IMR-90 (cell line): Measurements from ENCODE around the gene ADAMTS18. TPM values are rescaled to one million over a fixed set of nuclear protein-coding genes. Genes with fewer than 3 reads are reported as not detected.

Source experiments
- ATAC-seq: fragments of 200-7000 bp; cut with Tn5 transposase; 2 replicates; pipeline ENCODE4 v1.9.1; 2020; ENCODE audit warnings: low read depth, mild to moderate bottlenecking, moderate library complexity
- BruUV-seq: library from RNA; stranded (reverse); fragments of 400-500 nt; replicated peaks from 2 replicates; lab custom pipeline; 2021; lab: Mats Ljungman, UMichigan
- CTCF ChIA-PET: fragments of 300-600 bp; formaldehyde crosslinking; extraction: SDS; loops from one replicate; lab custom pipeline; 2021; ENCODE audit warnings: antibody characterized with exemption; lab: Yijun Ruan, JAX
- POLR2A ChIA-PET: fragments of 300-600 bp; sonication (Branson Sonifier 250); formaldehyde crosslinking; loops from one replicate; lab custom pipeline; 2022; ENCODE audit warnings: antibody characterized with exemption; ENCODE audit not compliant: unreplicated experiment; lab: Charles Lee
- DNase-seq: peaks from one replicate; pipeline ENCODE4 v3.0.0; 2013
- H2AFZ ChIP-seq: replicated peaks from 2 replicates; pipeline ENCODE3; 2013; ENCODE audit warnings: low read length, mild to moderate bottlenecking; ENCODE audit not compliant: poor library complexity
- H2AK5ac ChIP-seq: 2 replicates; pipeline ENCODE4 v1.6.1; 2013; ENCODE audit warnings: low read depth, low read length, inconsistent platforms
- H2AK9ac ChIP-seq: replicated peaks from 2 replicates; pipeline ENCODE3; 2013; ENCODE audit warnings: mild to moderate bottlenecking, low read depth, low read length, moderate library complexity; ENCODE audit not compliant: poor library complexity
- H2BK120ac ChIP-seq: 2 replicates; pipeline ENCODE4 v1.6.1; 2013; ENCODE audit warnings: low read depth, low read length, inconsistent platforms
- H2BK15ac ChIP-seq: 3 replicates; pipeline ENCODE4 v1.6.1; 2013; ENCODE audit warnings: low read depth, low read length, inconsistent platforms
- H2BK20ac ChIP-seq: 2 replicates; pipeline ENCODE4 v1.6.1; 2013; ENCODE audit warnings: low read depth, mild to moderate bottlenecking, inconsistent platforms, low read length, moderate library complexity
- H2BK5ac ChIP-seq: 2 replicates; pipeline ENCODE4 v1.6.1; 2013; ENCODE audit warnings: mild to moderate bottlenecking, low read depth, low read length, inconsistent platforms; ENCODE audit not compliant: poor library complexity, severe bottlenecking
- H3K14ac ChIP-seq: replicated peaks from 2 replicates; pipeline ENCODE4 v1.6.1; 2013; ENCODE audit warnings: low read depth, low read length, inconsistent platforms
- H3K18ac ChIP-seq: 2 replicates; pipeline ENCODE4 v1.6.1; 2013; ENCODE audit warnings: low read depth, low read length, control low read depth
- H3K23ac ChIP-seq: 2 replicates; pipeline ENCODE4 v1.6.1; 2013; ENCODE audit warnings: low read depth, low read length, inconsistent platforms
- H3K27ac ChIP-seq: 2 replicates; pipeline ENCODE4 v1.5.1; 2013; ENCODE audit warnings: mild to moderate bottlenecking, control low read depth, low read length; ENCODE audit not compliant: insufficient read depth
- H3K27me3 ChIP-seq: 2 replicates; pipeline ENCODE4 v1.6.1; 2013; ENCODE audit warnings: low read length; ENCODE audit not compliant: control insufficient read depth, insufficient read depth
- H3K36me3 ChIP-seq: 2 replicates; pipeline ENCODE4 v1.6.1; 2013; ENCODE audit warnings: low read length, mixed read lengths; ENCODE audit not compliant: control insufficient read depth, insufficient read depth
- H3K4ac ChIP-seq: 2 replicates; pipeline ENCODE4 v1.6.1; 2013; ENCODE audit warnings: low read depth, low read length, inconsistent platforms
- H3K4me1 ChIP-seq: 2 replicates; pipeline ENCODE4 v1.6.1; 2013; ENCODE audit warnings: low read length, mixed read lengths; ENCODE audit not compliant: control insufficient read depth, insufficient read depth
- H3K4me2 ChIP-seq: 2 replicates; pipeline ENCODE4 v1.6.1; 2013; ENCODE audit warnings: low read depth, mild to moderate bottlenecking, control low read depth, low read length, moderate library complexity
- H3K4me3 ChIP-seq: 2 replicates; pipeline ENCODE4 v1.5.1; 2013; ENCODE audit warnings: low read depth, mild to moderate bottlenecking, control low read depth, low read length, moderate library complexity; ENCODE audit not compliant: insufficient read depth
- H3K56ac ChIP-seq: 2 replicates; pipeline ENCODE4 v1.6.1; 2013; ENCODE audit warnings: low read length, inconsistent platforms; ENCODE audit not compliant: insufficient read depth; ENCODE audit errors: extremely low read depth
- H3K79me1 ChIP-seq, 2 experiments: 2 replicates each; pipeline ENCODE4 v1.6.1; 2013; ENCODE audit warnings: low read length in 2 of 2, inconsistent platforms in 1 of 2, low read depth in 1 of 2
- H3K9ac ChIP-seq: 2 replicates; pipeline ENCODE4 v1.6.1; 2013; ENCODE audit warnings: low read depth, low read length, control low read depth
- H3K9me1 ChIP-seq: 2 replicates; pipeline ENCODE4 v1.6.1; 2013; ENCODE audit warnings: low read length, inconsistent platforms; ENCODE audit not compliant: insufficient read depth
- H3K9me3 ChIP-seq: 2 replicates; pipeline ENCODE4 v1.6.1; 2013; ENCODE audit warnings: low read length; ENCODE audit not compliant: control insufficient read depth, insufficient read depth
- H4K20me1 ChIP-seq: 2 replicates; pipeline ENCODE4 v1.6.1; 2013; ENCODE audit warnings: low read length, inconsistent platforms; ENCODE audit not compliant: insufficient read depth
- H4K5ac ChIP-seq: 2 replicates; pipeline ENCODE4 v1.6.1; 2013; ENCODE audit warnings: mild to moderate bottlenecking, low read depth, low read length, control low read depth
- H4K8ac ChIP-seq, 2 experiments: 2 replicates each; pipeline ENCODE4 v1.6.1; 2013; ENCODE audit warnings: low read depth in 2 of 2, low read length in 2 of 2, control low read depth in 1 of 2, inconsistent platforms in 1 of 2
- H4K91ac ChIP-seq: 2 replicates; pipeline ENCODE4 v1.6.1; 2013; ENCODE audit warnings: low read depth, low read length, inconsistent platforms; ENCODE audit not compliant: insufficient read depth
- BHLHE40 ChIP-seq: fragments of 150-350 bp; IDR thresholded peaks from 2 replicates; pipeline ENCODE4 v1.6.1; 2016; ENCODE audit warnings: mild to moderate bottlenecking, low read depth, low read length
- CEBPB ChIP-seq: IDR thresholded peaks from 2 replicates; pipeline ENCODE4 v1.6.1; 2012; ENCODE audit warnings: low read depth, low read length, improper control_type of control experiment
- CHD1 ChIP-seq: IDR thresholded peaks from 2 replicates; pipeline ENCODE4 v1.6.1; 2012; ENCODE audit warnings: low read depth, low read length, improper control_type of control experiment
- FOS ChIP-seq: fragments of 150-350 bp; IDR thresholded peaks from 2 replicates; pipeline ENCODE4 v1.6.1; 2016; ENCODE audit warnings: low read depth, low read length
- MAFK ChIP-seq: IDR thresholded peaks from 2 replicates; pipeline ENCODE4 v1.6.1; 2012; ENCODE audit warnings: low read depth, low read length, improper control_type of control experiment
- MAZ ChIP-seq: IDR thresholded peaks from 2 replicates; pipeline ENCODE4 v1.6.1; 2012; ENCODE audit warnings: low read depth, mild to moderate bottlenecking, low read length, improper control_type of control experiment, moderate library complexity, borderline replicate concordance
- MXI1 ChIP-seq: IDR thresholded peaks from 2 replicates; pipeline ENCODE4 v1.6.1; 2012; ENCODE audit warnings: low read depth, mild to moderate bottlenecking, low read length, moderate library complexity, borderline replicate concordance
- NFE2L2 ChIP-seq: fragments of 150-350 bp; IDR thresholded peaks from 2 replicates; pipeline ENCODE4 v1.6.1; 2016; ENCODE audit warnings: low read depth, mild to moderate bottlenecking, low read length
- POLR2A ChIP-seq: IDR thresholded peaks from 2 replicates; pipeline ENCODE4 v1.6.1; 2012; ENCODE audit warnings: mild to moderate bottlenecking, low read depth, low read length
- RAD21 ChIP-seq: IDR thresholded peaks from 2 replicates; pipeline ENCODE4 v1.6.1; 2012; ENCODE audit warnings: low read length, improper control_type of control experiment
- RCOR1 ChIP-seq: IDR thresholded peaks from 2 replicates; pipeline ENCODE4 v1.6.1; 2012; ENCODE audit warnings: mild to moderate bottlenecking, low read length, improper control_type of control experiment; ENCODE audit not compliant: insufficient replicate concordance
- RFX5 ChIP-seq: IDR thresholded peaks from 2 replicates; pipeline ENCODE4 v1.8.0; 2012; ENCODE audit warnings: low read depth, mild to moderate bottlenecking, low read length, moderate library complexity
- SMC3 ChIP-seq: fragments of 150-350 bp; IDR thresholded peaks from 2 replicates; pipeline ENCODE4 v1.6.1; 2016; ENCODE audit warnings: low read depth, mild to moderate bottlenecking, antibody characterized with exemption, low read length, moderate library complexity
- USF2 ChIP-seq: fragments of 150-350 bp; IDR thresholded peaks from 2 replicates; pipeline ENCODE4 v1.6.1; 2017; ENCODE audit warnings: mild to moderate bottlenecking, antibody characterized with exemption, low read length, low read depth
- WGBS, 2 experiments: methylation state at CpG; one replicate each; pipeline versions ENCODE4 v1.1.5 to v1.1.7; 2013; ENCODE audit warnings: missing lambda C conversion rate in 2 of 2; ENCODE audit not compliant: insufficient read length in 1 of 2; ENCODE audit errors: extremely low coverage in 2 of 2; 5-methylcytosine and 5-hydroxymethylcytosine counted together
- dilution Hi-C: fragments of 300-500 bp; cut with HindIII; formaldehyde crosslinking; loops from one replicate; pipeline ENCODE4 v1.14.3; 2018; ENCODE audit warnings: low sequenced_read_pairs; ENCODE audit not compliant: unreplicated experiment
- in situ Hi-C: fragments of 300-500 bp; cut with MboI; formaldehyde crosslinking; loops from 3 replicates; pipeline ENCODE4 v1.14.3; 2019; ENCODE audit warnings: low sequenced_read_pairs, inconsistent platforms, mixed read lengths
- intact Hi-C: fragments of 100-400 bp; cut with micrococcal nuclease; formaldehyde crosslinking; loops from 2 replicates; pipeline ENCODE4 v1.10.0; 2022
- polyA plus RNA-seq, 3 experiments: library from polyadenylated mRNA; depleted of rRNA; stranded (reverse); fragments of >200 nt; gene quantifications; 2 replicates each; pipeline ENCODE4 v1.2.3, GENCODE V29; 2012; ENCODE audit warnings: low replicate concordance in 1 of 3
- total RNA-seq: library from RNA; depleted of rRNA; stranded (reverse); fragments of >200 nt; gene quantifications from 2 replicates; pipeline ENCODE4 v1.2.3, GENCODE V29; 2012
- TF ChIP-seq, protein P1 (sequence below): fragments of 150-350 bp; IDR thresholded peaks from 2 replicates; pipeline ENCODE4 v1.6.1; 2016; ENCODE audit warnings: low read depth, mild to moderate bottlenecking, low read length, moderate library complexity, borderline replicate concordance
- TF ChIP-seq, protein P2 (sequence below): conservative IDR thresholded peaks from 2 replicates; pipeline ENCODE4 v1.5.1; 2012; ENCODE audit warnings: mild to moderate bottlenecking, low read depth, low read length, improper control_type of control experiment

The ADAMTS18 gene
- total and polyA plus RNA-seq, 2 of the 4 experiments (the other 2 are of a cell fraction) = not detected

- Histone ChIP-seq H4K5ac (no peak overlapping the region), H2BK120ac (no peak overlapping the region), H3K79me1 (no peaks in the 10 kb centered on the region), H3K4me3 (no peak overlapping the region), H3K36me3 (no peaks in the 10 kb centered on the region), H3K9me3 (no peaks in the 10 kb centered on the region), H3K4ac (no peak overlapping the region), H3K9ac (no peak overlapping the region), H3K9me1 (no peaks in the 10 kb centered on the region), H3K23ac (no peak overlapping the region), H3K27ac (no peak overlapping the region), H2AK5ac (no peak overlapping the region), H2AK9ac (no peak overlapping the region), H4K91ac (no peak overlapping the region), H3K4me2 (no peak overlapping the region), H4K20me1 (no peaks in the 10 kb centered on the region), H3K18ac (no peak overlapping the region), H2AFZ (no peak overlapping the region), H3K4me1 (no peaks in the 10 kb centered on the region), H2BK15ac (no peak overlapping the region), H2BK5ac (no peak overlapping the region), H3K14ac (no peak overlapping the region), H2BK20ac (no peak overlapping the region), H3K56ac (no peak overlapping the region), H4K8ac (no peak overlapping the region), H3K27me3 (no peaks in the 10 kb centered on the region)
- BruUV-seq = no TSS peak
- no peak for ATAC-seq
- intact Hi-C loops = no loop called here
- in situ Hi-C loops = no loop called here
- ChIA-PET CTCF (no interaction called here), POLR2A (no interaction called here)
- WGBS, 2 experiments = no CpG with 5 or more reads among the region's 2 CpGs
- no peak for DNase-seq
- dilution Hi-C loops = no loop called here
- TF ChIP-seq MAZ (no peak), SMC3 (no peak), FOS (no peak), USF2 (no peak), RCOR1 (no peak), MXI1 (no peak), CHD1 (no peak), RAD21 (no peak), POLR2A (no peak), NFE2L2 (no peak), BHLHE40 (no peak), CEBPB (no peak), RFX5 (no peak), MAFK (no peak)
- TF ChIP-seq, protein P1, sequence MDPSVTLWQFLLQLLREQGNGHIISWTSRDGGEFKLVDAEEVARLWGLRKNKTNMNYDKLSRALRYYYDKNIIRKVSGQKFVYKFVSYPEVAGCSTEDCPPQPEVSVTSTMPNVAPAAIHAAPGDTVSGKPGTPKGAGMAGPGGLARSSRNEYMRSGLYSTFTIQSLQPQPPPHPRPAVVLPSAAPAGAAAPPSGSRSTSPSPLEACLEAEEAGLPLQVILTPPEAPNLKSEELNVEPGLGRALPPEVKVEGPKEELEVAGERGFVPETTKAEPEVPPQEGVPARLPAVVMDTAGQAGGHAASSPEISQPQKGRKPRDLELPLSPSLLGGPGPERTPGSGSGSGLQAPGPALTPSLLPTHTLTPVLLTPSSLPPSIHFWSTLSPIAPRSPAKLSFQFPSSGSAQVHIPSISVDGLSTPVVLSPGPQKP = no peak
- TF ChIP-seq, protein P2, sequence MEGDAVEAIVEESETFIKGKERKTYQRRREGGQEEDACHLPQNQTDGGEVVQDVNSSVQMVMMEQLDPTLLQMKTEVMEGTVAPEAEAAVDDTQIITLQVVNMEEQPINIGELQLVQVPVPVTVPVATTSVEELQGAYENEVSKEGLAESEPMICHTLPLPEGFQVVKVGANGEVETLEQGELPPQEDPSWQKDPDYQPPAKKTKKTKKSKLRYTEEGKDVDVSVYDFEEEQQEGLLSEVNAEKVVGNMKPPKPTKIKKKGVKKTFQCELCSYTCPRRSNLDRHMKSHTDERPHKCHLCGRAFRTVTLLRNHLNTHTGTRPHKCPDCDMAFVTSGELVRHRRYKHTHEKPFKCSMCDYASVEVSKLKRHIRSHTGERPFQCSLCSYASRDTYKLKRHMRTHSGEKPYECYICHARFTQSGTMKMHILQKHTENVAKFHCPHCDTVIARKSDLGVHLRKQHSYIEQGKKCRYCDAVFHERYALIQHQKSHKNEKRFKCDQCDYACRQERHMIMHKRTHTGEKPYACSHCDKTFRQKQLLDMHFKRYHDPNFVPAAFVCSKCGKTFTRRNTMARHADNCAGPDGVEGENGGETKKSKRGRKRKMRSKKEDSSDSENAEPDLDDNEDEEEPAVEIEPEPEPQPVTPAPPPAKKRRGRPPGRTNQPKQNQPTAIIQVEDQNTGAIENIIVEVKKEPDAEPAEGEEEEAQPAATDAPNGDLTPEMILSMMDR = no peak
These were observed 31.1 kb downstream of the ADAMTS18 start for GRCh38 chr16:77403732-77404131.
